Measurements from ENCODE around the gene OVCA2.

GRCh38 chr17:2017274-2017941, 24.4 kb upstream of the OVCA2 start:
- no peak for TF ChIP-seq CTCF (IDR thresholded peaks at IDR 0.05 in 4 of 5, conservative IDR thresholded peaks at IDR 0.05 in 1 of 5)
- no peak for TF ChIP-seq POLR2A (IDR thresholded peaks at IDR 0.05)
